ENCODE data around the gene SH3BGRL2. TPM values are rescaled to one million over a fixed set of nuclear protein-coding genes. Genes with fewer than 3 reads are reported as not detected.

SH3BGRL2 gene
- 2.0 and 2.2 TPM in 2 replicates for total RNA-seq

DNA sequence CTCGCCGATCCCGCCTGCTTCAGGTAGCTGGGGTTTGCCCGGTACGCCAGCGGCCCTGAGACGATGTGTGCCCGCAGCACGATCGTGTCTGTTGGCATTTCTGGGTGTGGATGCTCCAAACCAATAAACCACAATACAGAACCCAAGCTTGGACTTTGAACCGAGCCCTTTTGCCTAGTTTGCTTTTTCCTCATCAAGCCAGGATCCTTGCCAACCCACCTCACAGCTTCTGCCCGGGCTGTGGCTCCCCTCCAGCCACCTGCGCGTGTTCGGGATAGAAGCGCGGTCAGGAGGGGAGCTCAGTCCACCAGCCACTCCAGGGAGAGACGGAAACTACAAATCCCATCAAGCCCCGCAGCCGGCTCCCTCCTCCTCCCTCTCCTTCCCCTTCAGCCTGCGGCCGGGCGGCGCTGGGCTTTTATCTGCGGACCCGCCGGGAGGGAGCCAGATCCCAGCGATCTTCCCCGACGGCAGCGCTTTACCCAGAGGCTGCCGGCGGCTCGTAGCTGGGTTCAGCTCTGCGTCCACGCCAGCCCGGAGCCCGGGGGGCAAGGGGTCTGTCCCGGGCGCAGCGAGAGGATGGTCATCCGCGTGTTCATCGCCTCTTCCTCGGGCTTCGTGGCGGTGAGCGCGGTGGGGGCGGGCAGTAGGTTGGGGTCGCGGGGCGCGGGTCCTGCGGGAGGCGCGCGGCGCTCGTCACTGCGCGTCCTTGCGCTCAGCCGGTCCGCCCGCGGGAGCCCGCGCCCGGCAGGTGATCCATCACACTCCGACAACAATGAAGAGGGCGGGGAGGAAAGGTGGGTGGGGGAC lies at the start of gene SH3BGRL2:
TSS of gene SH3BGRL2 (plus strand) at position 447 of the 810 bp plus-strand sequence. CDS start at position 580, 133 bp downstream.

Other genes with a start within 250 kb of the SH3BGRL2 start
- 5.0 and 5.3 TPM in 2 replicates for gene LCA5, start 93.9 kb upstream of the SH3BGRL2 start, total RNA-seq

Data from smooth muscle cell of bladder (primary cell).